GM23248 (cell line): ENCODE measurements around the gene KRTAP6-3. TPM values are rescaled to one million over a fixed set of nuclear protein-coding genes. Genes with fewer than 3 reads are reported as not detected.

Experiments used
- DNase-seq: peaks from one replicate; pipeline ENCODE4 v3.0.0-alpha.2; 2015
- H2AFZ ChIP-seq: fragments of 200-600 bp; sonication (generic); 2 replicates; pipeline ENCODE4 v1.6.1; 2016; ENCODE audit warnings: antibody characterized with exemption
- H3F3A ChIP-seq: fragments of 200-600 bp; sonication (generic); 2 replicates; pipeline ENCODE4 v1.6.1; 2016; ENCODE audit warnings: mild to moderate bottlenecking, antibody characterized with exemption, mixed run types; ENCODE audit not compliant: insufficient read depth
- H3K27ac ChIP-seq: fragments of 200-600 bp; sonication (generic); 2 replicates; pipeline ENCODE4 v1.5.1; 2016; ENCODE audit warnings: mild to moderate bottlenecking
- H3K27me3 ChIP-seq: fragments of 200-600 bp; sonication (generic); replicated peaks from 2 replicates; pipeline ENCODE4 v1.6.1; 2016; ENCODE audit warnings: mild to moderate bottlenecking; ENCODE audit not compliant: insufficient read depth
- H3K36me3 ChIP-seq: fragments of 200-600 bp; sonication (generic); 2 replicates; pipeline ENCODE4 v1.6.1; 2016; ENCODE audit warnings: low read depth, mild to moderate bottlenecking
- H3K4me1 ChIP-seq: fragments of 200-600 bp; sonication (generic); 2 replicates; pipeline ENCODE4 v1.6.1; 2016; ENCODE audit warnings: mild to moderate bottlenecking; ENCODE audit not compliant: insufficient read depth
- H3K4me2 ChIP-seq: fragments of 200-600 bp; sonication (generic); one replicate; pipeline ENCODE4 v1.6.1; 2016; ENCODE audit warnings: mild to moderate bottlenecking; ENCODE audit not compliant: unreplicated experiment
- H3K4me3 ChIP-seq: fragments of 200-600 bp; sonication (generic); 2 replicates; pipeline ENCODE4 v1.5.1; 2016; ENCODE audit warnings: mild to moderate bottlenecking
- H3K79me2 ChIP-seq: fragments of 200-600 bp; sonication (generic); 2 replicates; pipeline ENCODE4 v1.6.1; 2016; ENCODE audit warnings: mild to moderate bottlenecking; ENCODE audit not compliant: insufficient read depth
- H3K9ac ChIP-seq: fragments of 200-600 bp; sonication (generic); 2 replicates; pipeline ENCODE4 v1.6.1; 2016; ENCODE audit warnings: mild to moderate bottlenecking
- H3K9me2 ChIP-seq: fragments of 200-600 bp; sonication (generic); 2 replicates; pipeline ENCODE4 v1.6.1; 2016; ENCODE audit warnings: mixed run types, mild to moderate bottlenecking, moderate library complexity; ENCODE audit not compliant: insufficient read depth
- H3K9me3 ChIP-seq: fragments of 200-600 bp; sonication (generic); one replicate; pipeline ENCODE4 v1.6.1; 2017; ENCODE audit warnings: low read depth
- H4K20me1 ChIP-seq: fragments of 200-600 bp; sonication (generic); 2 replicates; pipeline ENCODE4 v1.6.0; 2016; ENCODE audit not compliant: insufficient read depth
- EZH2 ChIP-seq: fragments of 200-600 bp; sonication (generic); IDR thresholded peaks from 2 replicates; pipeline ENCODE4 v1.6.1; 2018; ENCODE audit warnings: antibody characterized with exemption, mild to moderate bottlenecking; ENCODE audit not compliant: insufficient read depth, poor library complexity, severe bottlenecking
- EZH2phosphoT487 ChIP-seq: fragments of 200-600 bp; sonication (generic); IDR thresholded peaks from 2 replicates; pipeline ENCODE4 v1.6.1; 2018; ENCODE audit warnings: antibody characterized with exemption, moderate library complexity, mild to moderate bottlenecking, low read depth; ENCODE audit not compliant: insufficient read depth
- WGBS, 2 experiments: methylation state at CpG; one replicate each; pipeline ENCODE4 v1.1.6; 2015 to 2017; ENCODE audit warnings: low lambda C conversion rate in 2 of 2, low coverage in 1 of 2; ENCODE audit errors: missing lambda C conversion rate in 2 of 2; 5-methylcytosine and 5-hydroxymethylcytosine counted together
- in situ Hi-C: fragments of 300-500 bp; cut with MboI; formaldehyde crosslinking; loops from 2 replicates; pipeline ENCODE4 v1.15.0; 2020
- polyA plus RNA-seq: library from polyadenylated mRNA; unstranded; fragments of >200 nt; fragmentation: Nextera tagmentation; extraction: Ambion mirVana; gene quantifications from 2 replicates; pipeline ENCODE4 v1.2.1, GENCODE V29; 2016
- total RNA-seq: library from RNA; depleted of rRNA; stranded (reverse); fragments of >200 nt; shearing (Covaris generic); gene quantifications from 2 replicates; pipeline ENCODE4 v1.2.3, GENCODE V29; 2014

Gene KRTAP6-3
- total and polyA plus RNA-seq, 2 experiments from 2014 or later: not detected

GRCh38 chr21:30579346-30579745, 12.9 kb upstream of the KRTAP6-3 start:
- 3% methylated on average over 1 of the region's 1 CpG for WGBS, 2 experiments

GRCh38 chr21:30580132-30580531, 12.1 kb upstream of the KRTAP6-3 start:
- no peaks in the 10 kb centered on the region for H3K79me2 ChIP-seq
- no peak overlapping the region for H3K9ac ChIP-seq
- H3K27ac ChIP-seq: no peak overlapping the region
- H2AFZ ChIP-seq: no peak overlapping the region
- TF ChIP-seq EZH2phosphoT487 (no peak), EZH2 (no peak)
- H3K9me2 ChIP-seq: no peaks in the 10 kb centered on the region
- 16 to 19% methylated on average over 3 of the region's 3 CpGs for WGBS, 2 experiments
- no peak overlapping the region for H3K4me2 ChIP-seq
- no peaks in the 10 kb centered on the region for H4K20me1 ChIP-seq
- DNase-seq: no peak
- H3K4me3 ChIP-seq: no peak overlapping the region
- in situ Hi-C loops: no loop called here
- H3F3A ChIP-seq: no peaks in the 10 kb centered on the region
- no peaks in the 10 kb centered on the region for H3K36me3 ChIP-seq
- no peaks in the 10 kb centered on the region for H3K4me1 ChIP-seq
- H3K9me3 ChIP-seq: no peaks in the 10 kb centered on the region
- H3K27me3 ChIP-seq: no peaks in the 10 kb centered on the region

More at GRCh38 chr21:30579346-30579745, 12.9 kb upstream of the KRTAP6-3 start:
- Histone ChIP-seq H3K79me2 (no peaks in the 10 kb centered on the region), H3K9ac (no peak overlapping the region), H3K27ac (no peak overlapping the region), H3K27me3 (no peaks in the 10 kb centered on the region), H3K4me3 (no peak overlapping the region), H3K9me3 (no peaks in the 10 kb centered on the region), H3K4me2 (no peak overlapping the region), H4K20me1 (no peaks in the 10 kb centered on the region), H3F3A (no peaks in the 10 kb centered on the region), H3K9me2 (no peaks in the 10 kb centered on the region), H3K36me3 (no peaks in the 10 kb centered on the region), H3K4me1 (no peaks in the 10 kb centered on the region), H2AFZ (no peak overlapping the region)
- in situ Hi-C loops: no loop called here
- TF ChIP-seq EZH2phosphoT487 (no peak), EZH2 (no peak)
- DNase-seq: no peak

- DNase-seq: no peak
- Histone ChIP-seq H2AFZ (no peak overlapping the region), H3K4me3 (no peak overlapping the region), H3K9me2 (no peaks in the 10 kb centered on the region), H3K27ac (no peak overlapping the region), H3K27me3 (no peaks in the 10 kb centered on the region), H3K4me1 (no peaks in the 10 kb centered on the region), H3K36me3 (no peaks in the 10 kb centered on the region), H3K9ac (no peak overlapping the region), H3K4me2 (no peak overlapping the region), H3K9me3 (no peaks in the 10 kb centered on the region), H3F3A (no peaks in the 10 kb centered on the region), H4K20me1 (no peaks in the 10 kb centered on the region), H3K79me2 (no peaks in the 10 kb centered on the region)
- TF ChIP-seq EZH2: no peak
- TF ChIP-seq EZH2phosphoT487: no peak
- WGBS, 2 experiments: 6 to 24% methylated on average over 1 of the region's 1 CpG
- in situ Hi-C loops: no loop called here
Measured at GRCh38 chr21:30582870-30583269, 9.4 kb upstream of the KRTAP6-3 start.

- no peak for TF ChIP-seq EZH2phosphoT487
- TF ChIP-seq EZH2: no peak
- no peaks in the 10 kb centered on the region for H3K9me2 ChIP-seq
- in situ Hi-C loops: no loop called here
- no peak within 1 kb of the TSS for H3K27ac ChIP-seq
- H3K9ac ChIP-seq: no peak within 1 kb of the TSS
- H3K36me3 ChIP-seq: no peaks in the 10 kb centered on the region
- DNase-seq: no peak
- no peak within 1 kb of the TSS for H2AFZ ChIP-seq
- no peaks in the 10 kb centered on the region for H3F3A ChIP-seq
- H4K20me1 ChIP-seq: no peaks in the 10 kb centered on the region
- no peaks in the 10 kb centered on the region for H3K79me2 ChIP-seq
- H3K27me3 ChIP-seq: no peaks in the 10 kb centered on the region
- H3K4me1 ChIP-seq: no peaks in the 10 kb centered on the region
- H3K4me3 ChIP-seq: no peak within 1 kb of the TSS
- no peaks in the 10 kb centered on the region for H3K9me3 ChIP-seq
- no peak within 1 kb of the TSS for H3K4me2 ChIP-seq
Measured at GRCh38 chr21:30590297-30590696, 1.9 kb upstream of the KRTAP6-3 start, which contains the start of gene KRTAP22-2. TSS of gene KRTAP22-2 (minus strand) at chr21:30590397.

- H3K4me2 ChIP-seq: no peak within 1 kb of the TSS
- H3F3A ChIP-seq: no peaks in the 10 kb centered on the region
- 62 to 78% methylated on average over 6 of the region's 6 CpGs for WGBS, 2 experiments
- H3K79me2 ChIP-seq: no peaks in the 10 kb centered on the region
- no peak for TF ChIP-seq EZH2
- TF ChIP-seq EZH2phosphoT487: no peak
- H3K36me3 ChIP-seq: no peaks in the 10 kb centered on the region
- no peaks in the 10 kb centered on the region for H3K9me2 ChIP-seq
- no peak within 1 kb of the TSS for H3K9ac ChIP-seq
- H4K20me1 ChIP-seq: no peaks in the 10 kb centered on the region
- no peak for DNase-seq
- no peak within 1 kb of the TSS for H2AFZ ChIP-seq
- H3K27ac ChIP-seq: no peak within 1 kb of the TSS
- H3K4me3 ChIP-seq: no peak within 1 kb of the TSS
- H3K9me3 ChIP-seq: peaks cover 4% of the 10 kb centered on the region
- in situ Hi-C loops: no loop called here
- no peaks in the 10 kb centered on the region for H3K4me1 ChIP-seq
- H3K27me3 ChIP-seq: no peaks in the 10 kb centered on the region
Measured at GRCh38 chr21:30598802-30599201, 6.6 kb downstream of the KRTAP6-3 start, which contains the start of gene KRTAP6-2. TSS of gene KRTAP6-2 (minus strand) at chr21:30598902. CDS start at chr21:30598874, 28 bp downstream.
